Natural killer cell (primary cell): ENCODE measurements around the gene TM9SF2. TPM values are rescaled to one million over a fixed set of nuclear protein-coding genes. Genes with fewer than 3 reads are reported as not detected.
A peak's percentile ranks its signal among the peaks of the same experiment; 100 is the strongest.

Experiments
- ATAC-seq, 3 donors: fragments of 150-1000 bp in 2 of 3; fragments of 200-7000 bp in 1 of 3; cut with Tn5 transposase; 1 replicate in 1 of 3; 2 replicates in 2 of 3; pipeline ENCODE4 v1.10.0; 2021; ENCODE audit warnings: mild to moderate bottlenecking in 2 of 3, moderate library complexity in 2 of 3
- DNase-seq, 2 donors: peaks; one replicate each; pipeline versions ENCODE4 v3.0.0 to v3.0.0-alpha.2; 2013 to 2021; ENCODE audit warnings: mixed read lengths in 1 of 2
- H3K27ac ChIP-seq: one replicate; pipeline ENCODE4 v1.5.1; 2013; ENCODE audit warnings: mild to moderate bottlenecking, low read length
- H3K27me3 ChIP-seq: one replicate; pipeline ENCODE4 v1.6.1; 2013; ENCODE audit warnings: low read length; ENCODE audit not compliant: control insufficient read depth, insufficient read depth
- H3K36me3 ChIP-seq: one replicate; pipeline ENCODE4 v1.6.1; 2013; ENCODE audit warnings: low read length; ENCODE audit not compliant: control insufficient read depth, insufficient read depth
- H3K4me1 ChIP-seq: one replicate; pipeline ENCODE4 v1.6.1; 2013; ENCODE audit warnings: low read length; ENCODE audit not compliant: control insufficient read depth, insufficient read depth
- H3K4me3 ChIP-seq: one replicate; pipeline ENCODE4 v1.5.1; 2013; ENCODE audit warnings: low read length
- H3K9me3 ChIP-seq: one replicate; pipeline ENCODE4 v1.6.1; 2013; ENCODE audit warnings: low read length; ENCODE audit not compliant: control insufficient read depth, insufficient read depth
- H3K27ac Mint-ChIP-seq, 2 donors: one replicate each; pipeline ENCODE4 v1.8.0; 2022; ENCODE audit warnings: mild to moderate bottlenecking in 2 of 2, mixed read lengths in 2 of 2, moderate library complexity in 1 of 2
- H3K27me3 Mint-ChIP-seq, 2 donors: one replicate each; pipeline ENCODE4 v1.8.0; 2022; ENCODE audit warnings: low read depth in 2 of 2, mixed read lengths in 2 of 2
- H3K36me3 Mint-ChIP-seq: one replicate; pipeline ENCODE4 v1.8.0; 2022; ENCODE audit warnings: mixed read lengths
- H3K4me1 Mint-ChIP-seq, 2 donors: one replicate each; pipeline ENCODE4 v1.8.0; 2022; ENCODE audit warnings: mixed read lengths in 2 of 2
- H3K4me3 Mint-ChIP-seq: one replicate; pipeline ENCODE4 v1.8.0; 2022; ENCODE audit warnings: mild to moderate bottlenecking, moderate library complexity, mixed read lengths
- H3K9me3 Mint-ChIP-seq, 2 donors: one replicate each; pipeline ENCODE4 v1.8.0; 2022; ENCODE audit warnings: mixed read lengths in 2 of 2
- CTCF ChIP-seq: fragments of 200-600 bp; IDR thresholded peaks from one replicate; pipeline ENCODE4 v1.8.0; 2022; ENCODE audit warnings: antibody characterized with exemption
- WGBS: methylation state at CpG from one replicate; pipeline ENCODE4 v1.1.7; 2013; ENCODE audit warnings: missing lambda C conversion rate; ENCODE audit not compliant: insufficient coverage; 5-methylcytosine and 5-hydroxymethylcytosine counted together
- intact Hi-C: fragments of 100-400 bp; cut with micrococcal nuclease; formaldehyde crosslinking; loops from one replicate; pipeline ENCODE4 v1.14.2; 2022
- total RNA-seq, 4 donors: library from RNA; stranded (reverse); fragments of 120-200 nt in 1 of 4; gene quantifications; one replicate each; pipeline versions ENCODE4 v1.2.3 to v1.2.4, GENCODE V29; 2013 to 2022

TM9SF2 gene
- total RNA-seq, 3 donors from 2014 or later (not counting 1 experiment from before 2014, with no cell fraction given) = 41.8 to 62.1 (median 51.4) TPM

GRCh38 chr13:99517984-99518383 lies 16.7 kb downstream of the TM9SF2 start:
- no peaks in the 10 kb centered on the region for H3K9me3 Mint-ChIP-seq
- H3K36me3 Mint-ChIP-seq = no peaks in the 10 kb centered on the region
- H3K4me1 Mint-ChIP-seq = peaks cover 38% of the 10 kb centered on the region in 2 donors
- Histone ChIP-seq H3K9me3 (no peaks in the 10 kb centered on the region), H3K36me3 (peaks cover 44% of the 10 kb centered on the region), H3K27me3 (no peaks in the 10 kb centered on the region), H3K4me3 (no peak overlapping the region), H3K4me1 (peaks cover 3% of the 10 kb centered on the region), H3K27ac (no peak overlapping the region)
- WGBS = over 99% methylated on average over 6 of the region's 6 CpGs
- ATAC-seq (no peak), DNase-seq (no peak)
- intact Hi-C loops = no loop called here
- TF ChIP-seq CTCF = no peak
- no peaks in the 10 kb centered on the region for H3K27me3 Mint-ChIP-seq
- H3K27ac Mint-ChIP-seq = no peak overlapping the region
- H3K4me3 Mint-ChIP-seq = no peak overlapping the region

- intact Hi-C loops = no loop called here
- H3K36me3 ChIP-seq = peaks cover 56% of the 10 kb centered on the region
- Mint-ChIP-seq H3K4me3 (no peak overlapping the region), H3K36me3 (peaks cover 14% of the 10 kb centered on the region), H3K27ac (no peak overlapping the region), H3K9me3 (no peaks in the 10 kb centered on the region), H3K4me1 (peaks cover 37 to 44% of the 10 kb centered on the region in 2 donors), H3K27me3 (no peaks in the 10 kb centered on the region)
- DNase-seq (no peak), ATAC-seq (no peak)
- no peak overlapping the region for H3K4me3 ChIP-seq
- H3K4me1 ChIP-seq = peaks cover 4% of the 10 kb centered on the region
- TF ChIP-seq CTCF = no peak
- H3K27me3 ChIP-seq = no peaks in the 10 kb centered on the region
- H3K27ac ChIP-seq = no peak overlapping the region
- WGBS = 100% methylated on average over 2 of the region's 2 CpGs
- H3K9me3 ChIP-seq = no peaks in the 10 kb centered on the region
Measured at GRCh38 chr13:99522298-99522697, 21.0 kb downstream of the TM9SF2 start.

GRCh38 chr13:99523838-99524237 lies 22.6 kb downstream of the TM9SF2 start:
- H3K4me1 Mint-ChIP-seq = peaks cover 38 to 48% of the 10 kb centered on the region in 2 donors
- Histone ChIP-seq H3K36me3 (peaks cover 56% of the 10 kb centered on the region), H3K9me3 (no peaks in the 10 kb centered on the region), H3K27ac (no peak overlapping the region), H3K4me3 (no peak overlapping the region), H3K4me1 (peaks cover 4% of the 10 kb centered on the region), H3K27me3 (no peaks in the 10 kb centered on the region)
- WGBS = 87% methylated on average over 4 of the region's 4 CpGs
- no peak overlapping the region for H3K4me3 Mint-ChIP-seq
- H3K9me3 Mint-ChIP-seq = no peaks in the 10 kb centered on the region
- DNase-seq (no peak), ATAC-seq (no peak)
- no peak for TF ChIP-seq CTCF
- no peaks in the 10 kb centered on the region for H3K27me3 Mint-ChIP-seq
- intact Hi-C loops = no loop called here
- H3K27ac Mint-ChIP-seq = peak overlapping the region in 1 of 2 donors; percentile 20
- peaks cover 14% of the 10 kb centered on the region for H3K36me3 Mint-ChIP-seq

- peaks cover 44% of the 10 kb centered on the region for H3K36me3 ChIP-seq
- no peak overlapping the region for H3K27ac ChIP-seq
- Mint-ChIP-seq H3K4me3 (no peak overlapping the region), H3K9me3 (no peaks in the 10 kb centered on the region), H3K27ac (peak overlapping the region; percentile 3 to 70), H3K27me3 (no peaks in the 10 kb centered on the region), H3K36me3 (peaks cover 14% of the 10 kb centered on the region), H3K4me1 (peaks cover 38 to 48% of the 10 kb centered on the region in 2 donors)
- H3K9me3 ChIP-seq = no peaks in the 10 kb centered on the region
- DNase-seq (no peak), ATAC-seq (no peak)
- TF ChIP-seq CTCF = no peak
- H3K4me1 ChIP-seq = peaks cover 4% of the 10 kb centered on the region
- WGBS = 96% methylated on average over 4 of the region's 4 CpGs
- H3K27me3 ChIP-seq = no peaks in the 10 kb centered on the region
- intact Hi-C loops = no loop called here
- H3K4me3 ChIP-seq = no peak overlapping the region
Measured at GRCh38 chr13:99525967-99526366, 24.7 kb downstream of the TM9SF2 start.
